Ovary (tissue), 9 donors: ENCODE measurements around the gene SETD2. TPM values are rescaled to one million over a fixed set of nuclear protein-coding genes. Genes with fewer than 3 reads are reported as not detected.
A peak's percentile ranks its signal among the peaks of the same experiment; 100 is the strongest.

ENCODE experiments used
- DNase-seq, 5 donors: peaks; one replicate each; pipeline ENCODE4 v3.0.0-alpha.2; 2019 to 2020
- H3K27ac ChIP-seq, 2 donors: fragments of 200-600 bp; one replicate each; pipeline versions ENCODE4 v1.5.1 to v1.8.0; 2019 to 2022
- H3K27me3 ChIP-seq: fragments of 200-600 bp; one replicate; pipeline ENCODE4 v1.8.0; 2022
- H3K36me3 ChIP-seq: fragments of 200-600 bp; sonication (generic); one replicate; pipeline ENCODE4 v1.5.1; 2019
- H3K4me1 ChIP-seq: one replicate; pipeline ENCODE4 v1.8.1; 2013; ENCODE audit warnings: mild to moderate bottlenecking, moderate library complexity; ENCODE audit not compliant: insufficient read depth
- H3K4me3 ChIP-seq: fragments of 200-600 bp; sonication (generic); one replicate; pipeline ENCODE4 v1.5.1; 2017
- H3K9me3 ChIP-seq, 2 donors: fragments of 200-600 bp in 1 of 2; sonication (generic) in 1 of 2; one replicate each; pipeline versions ENCODE4 v1.5.1 to v1.8.1; 2013 to 2019; ENCODE audit warnings: mild to moderate bottlenecking in 1 of 2, moderate library complexity in 1 of 2
- EP300 ChIP-seq: sonication (generic); formaldehyde crosslinking; IDR thresholded peaks from one replicate; pipeline ENCODE4 v1.6.1; 2017; ENCODE audit warnings: antibody characterized with exemption
- POLR2A ChIP-seq: fragments of 450-650 bp; IDR thresholded peaks from one replicate; pipeline ENCODE4 v1.6.1; 2017; ENCODE audit warnings: antibody characterized with exemption, mild to moderate bottlenecking, moderate library complexity
- WGBS, 3 donors: extraction: QIAGEN DNeasy Blood & Tissue Kit in 1 of 3; methylation state at CpG; one replicate each; pipeline versions ENCODE4 v1.1.5 to v1.1.7; 2013 to 2017; 5-methylcytosine and 5-hydroxymethylcytosine counted together
- intact Hi-C, 4 donors: fragments of 100-400 bp; cut with DNase I; formaldehyde crosslinking; loops; one replicate each; pipeline versions ENCODE4 v1.11.0 to v1.15.1; 2022 to 2023
- polyA plus RNA-seq, 2 donors: library from polyadenylated mRNA; stranded (reverse); fragments of 200-250 nt in 1 of 2; fragments of 350-450 nt in 1 of 2; fragmentation: Illumina TruSeq in 1 of 2; extraction: RNeasy Lipid Tissue Mini Kit (QIAGEN cat#74804) in 1 of 2; gene quantifications; one replicate each; pipeline ENCODE4 v1.2.3, GENCODE V29; 2013 to 2014
- total RNA-seq, 7 donors: library from RNA; depleted of rRNA in 2 of 7; stranded (reverse); fragments of >200 nt in 2 of 7; fragmentation: NEBNext Ultra II Directional in 3 of 7; extraction: Animal tissue kit (Norgen Biotek cat#: 25700) in 3 of 7; gene quantifications; one replicate each; pipeline versions ENCODE4 v1.1.0 to v1.2.4, GENCODE V29; 2016 to 2023
- TF ChIP-seq, protein P1 (sequence below), 3 donors: fragments of 450-650 bp in 2 of 3; fragments of 200-600 bp in 1 of 3; IDR thresholded peaks; one replicate each; pipeline versions ENCODE4 v1.5.1 to v1.8.0; 2016 to 2022; ENCODE audit warnings: antibody characterized with exemption in 3 of 3, mild to moderate bottlenecking in 1 of 3
- donor health status: DM: no; HTN: no; CAD: no; lungs with moderate emphysema.
- donor health status: DM: no; HTN: no; CAD: no.
- donor health status: Bipolar disorder and iron deficiency.
- donor health status: DM: yes; HTN: yes; CAD: no.
- donor health status: DM: no; HTN: no; CAD: no.
- donor health status: DM: yes; HTN: yes; CAD: no.

SETD2 gene
- total and polyA plus RNA-seq, 9 donors = 22.9 to 62.9 (median 49.2) TPM

GRCh38 chr3:47003461-47004368 lies 160.2 kb downstream of the SETD2 start:
- Histone ChIP-seq H3K9me3 (no peaks in the 10 kb centered on the region), H3K27ac (no peak overlapping the region), H3K4me1 (no peaks in the 10 kb centered on the region), H3K36me3 (no peaks in the 10 kb centered on the region), H3K4me3 (no peak overlapping the region), H3K27me3 (no peaks in the 10 kb centered on the region)
- 94 to 98% (median 96%) methylated on average over 27 of the region's 27 CpGs for WGBS, 3 donors
- peak in 2 of 5 donors; percentile 9 to 24 for DNase-seq
- TF ChIP-seq EP300 (no peak), POLR2A (no peak)
- TF ChIP-seq, protein P1, sequence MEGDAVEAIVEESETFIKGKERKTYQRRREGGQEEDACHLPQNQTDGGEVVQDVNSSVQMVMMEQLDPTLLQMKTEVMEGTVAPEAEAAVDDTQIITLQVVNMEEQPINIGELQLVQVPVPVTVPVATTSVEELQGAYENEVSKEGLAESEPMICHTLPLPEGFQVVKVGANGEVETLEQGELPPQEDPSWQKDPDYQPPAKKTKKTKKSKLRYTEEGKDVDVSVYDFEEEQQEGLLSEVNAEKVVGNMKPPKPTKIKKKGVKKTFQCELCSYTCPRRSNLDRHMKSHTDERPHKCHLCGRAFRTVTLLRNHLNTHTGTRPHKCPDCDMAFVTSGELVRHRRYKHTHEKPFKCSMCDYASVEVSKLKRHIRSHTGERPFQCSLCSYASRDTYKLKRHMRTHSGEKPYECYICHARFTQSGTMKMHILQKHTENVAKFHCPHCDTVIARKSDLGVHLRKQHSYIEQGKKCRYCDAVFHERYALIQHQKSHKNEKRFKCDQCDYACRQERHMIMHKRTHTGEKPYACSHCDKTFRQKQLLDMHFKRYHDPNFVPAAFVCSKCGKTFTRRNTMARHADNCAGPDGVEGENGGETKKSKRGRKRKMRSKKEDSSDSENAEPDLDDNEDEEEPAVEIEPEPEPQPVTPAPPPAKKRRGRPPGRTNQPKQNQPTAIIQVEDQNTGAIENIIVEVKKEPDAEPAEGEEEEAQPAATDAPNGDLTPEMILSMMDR (IDR thresholded peaks at IDR 0.05) = no peak
- intact Hi-C loops = loop anchor here in 1 of 4 donors (10.0 kb wide), 1 partner anchor 299 kb away; the partner anchor contains the start of gene TMIE

DNA sequence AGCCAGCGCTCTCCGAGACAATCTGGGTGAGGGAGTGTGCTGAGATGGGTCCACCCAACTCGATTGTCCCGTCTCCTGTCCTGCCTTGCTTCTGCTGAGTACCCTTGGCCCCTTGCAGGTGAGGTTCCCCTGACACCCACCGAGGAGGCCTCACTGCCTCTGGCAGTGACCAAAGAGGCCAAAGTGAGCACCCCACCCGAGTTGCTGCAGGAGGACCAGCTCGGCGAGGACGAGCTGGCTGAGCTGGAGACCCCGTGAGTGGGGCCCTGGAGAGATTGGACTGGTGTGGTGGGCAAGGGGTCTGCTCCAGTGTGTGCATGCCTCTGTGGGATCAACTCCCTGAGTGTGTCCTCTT lies 160.9 kb downstream of the SETD2 start:
- Histone ChIP-seq H3K27me3 (no peaks in the 10 kb centered on the region), H3K9me3 (no peaks in the 10 kb centered on the region), H3K27ac (no peak overlapping the region), H3K4me1 (no peaks in the 10 kb centered on the region), H3K36me3 (no peaks in the 10 kb centered on the region), H3K4me3 (no peak overlapping the region)
- WGBS, 3 donors = 88 to 91% (median 90%) methylated on average over 10 of the region's 10 CpGs
- intact Hi-C loops = loop anchor here in 1 of 4 donors (10.0 kb wide), 1 partner anchor 298 kb away; the partner anchor contains the start of gene TMIE
- TF ChIP-seq POLR2A = no peak
- TF ChIP-seq EP300 = no peak
- TF ChIP-seq, protein P1 (IDR thresholded peaks at IDR 0.05) = no peak
- DNase-seq = peak in 1 of 5 donors; percentile 28

DNA sequence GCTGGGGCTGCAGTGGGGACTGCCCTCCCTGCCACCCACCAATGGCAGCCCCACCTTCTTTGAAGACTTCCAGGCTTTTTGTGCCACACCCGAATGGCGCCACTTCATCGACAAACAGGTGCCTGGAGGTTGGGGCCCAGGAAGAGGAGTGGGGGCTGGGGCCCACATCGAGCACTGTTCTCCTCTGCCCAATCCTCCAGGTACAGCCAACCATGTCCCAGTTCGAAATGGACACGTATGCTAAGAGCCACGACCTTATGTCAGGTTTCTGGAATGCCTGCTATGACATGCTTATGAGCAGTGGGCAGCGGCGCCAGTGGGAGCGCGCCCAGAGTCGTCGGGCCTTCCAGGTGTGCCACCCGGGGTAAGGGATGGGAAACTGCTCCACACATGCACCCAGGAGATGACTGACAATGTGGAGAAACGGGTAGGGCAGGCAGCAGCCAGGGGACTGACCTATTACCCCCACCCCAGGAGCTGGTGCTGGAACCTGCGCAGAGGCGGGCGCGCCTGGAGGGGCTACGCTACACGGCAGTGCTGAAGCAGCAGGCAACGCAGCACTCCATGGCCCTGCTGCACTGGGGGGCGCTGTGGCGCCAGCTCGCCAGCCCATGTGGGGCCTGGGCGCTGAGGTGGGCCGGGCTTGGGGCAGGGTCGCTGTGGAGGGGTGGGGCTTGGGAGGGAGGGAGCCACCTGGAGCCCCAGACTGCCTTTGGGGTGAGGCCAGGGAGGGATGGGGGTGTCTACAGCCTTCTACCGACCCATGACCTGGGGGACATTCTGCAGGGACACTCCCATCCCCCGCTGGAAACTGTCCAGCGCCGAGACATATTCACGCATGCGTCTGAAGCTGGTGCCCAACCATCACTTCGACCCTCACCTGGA lies 161.5 kb downstream of the SETD2 start:
- H3K9me3 ChIP-seq = no peaks in the 10 kb centered on the region
- WGBS, 3 donors = 80 to 85% (median 83%) methylated on average over 33 to 35 of the region's 35 CpGs
- H3K4me3 ChIP-seq = no peak overlapping the region
- intact Hi-C loops = loop anchor here in 1 of 4 donors (10.0 kb wide), 1 partner anchor 298 kb away; the partner anchor contains the start of gene TMIE
- no peaks in the 10 kb centered on the region for H3K4me1 ChIP-seq
- TF ChIP-seq, protein P1 (IDR thresholded peaks at IDR 0.05) = no peak
- TF ChIP-seq EP300 (no peak), POLR2A (no peak)
- no peaks in the 10 kb centered on the region for H3K27me3 ChIP-seq
- no peak overlapping the region for H3K27ac ChIP-seq
- peak in 1 of 5 donors; percentile 35 for DNase-seq
- H3K36me3 ChIP-seq = no peaks in the 10 kb centered on the region

GRCh38 chr3:47001731-47002170 lies 162.2 kb downstream of the SETD2 start:
- H3K27me3 ChIP-seq = no peaks in the 10 kb centered on the region
- no peak overlapping the region for H3K4me3 ChIP-seq
- no peak for TF ChIP-seq EP300
- no peak for TF ChIP-seq POLR2A
- TF ChIP-seq, protein P1 (IDR thresholded peaks at IDR 0.05) = no peak
- H3K4me1 ChIP-seq = no peaks in the 10 kb centered on the region
- 96% methylated on average over 16 of the region's 16 CpGs for WGBS, 3 donors
- H3K36me3 ChIP-seq = no peaks in the 10 kb centered on the region
- peak in 1 of 5 donors; percentile 30 for DNase-seq
- H3K9me3 ChIP-seq = no peaks in the 10 kb centered on the region
- H3K27ac ChIP-seq = no peak overlapping the region
- intact Hi-C loops = loop anchor here in 1 of 4 donors (10.0 kb wide), 1 partner anchor 297 kb away; the partner anchor contains the start of gene TMIE
